Right atrium auricular region (tissue), 2 donors: ENCODE data around the gene HS3ST4. TPM values are rescaled to one million over a fixed set of nuclear protein-coding genes. Genes with fewer than 3 reads are reported as not detected.

Experiments
- DNase-seq: peaks from one replicate; pipeline ENCODE4 v3.0.0-alpha.2; 2019; ENCODE audit warnings: low spot score
- H3K27ac ChIP-seq, 2 donors: fragments of 200-600 bp; sonication (generic); 1 replicate in 1 of 2; 2 replicates in 1 of 2; pipeline ENCODE4 v1.5.1; 2016 to 2019
- H3K27me3 ChIP-seq, 2 donors: fragments of 200-600 bp; sonication (generic); one replicate each; pipeline versions ENCODE4 v1.5.1 to v1.6.0; 2017 to 2019
- H3K36me3 ChIP-seq: fragments of 200-600 bp; sonication (generic); one replicate; pipeline ENCODE4 v1.5.1; 2016
- H3K4me1 ChIP-seq, 2 donors: fragments of 200-600 bp; sonication (generic); one replicate each; pipeline versions ENCODE4 v1.5.1 to v1.6.0; 2017 to 2019
- H3K4me3 ChIP-seq, 2 donors: fragments of 200-600 bp; sonication (generic); 1 replicate in 1 of 2; 2 replicates in 1 of 2; pipeline ENCODE4 v1.5.1; 2017 to 2019; ENCODE audit warnings: mild to moderate bottlenecking in 1 of 2, moderate library complexity in 1 of 2
- H3K9me3 ChIP-seq, 2 donors: fragments of 200-600 bp; sonication (generic); one replicate each; pipeline ENCODE4 v1.5.1; 2019
- total RNA-seq, 2 donors: library from RNA; depleted of rRNA; stranded (reverse); fragments of >200 nt; gene quantifications; one replicate each; pipeline ENCODE4 v1.1.0, GENCODE V29; 2016
- TF ChIP-seq, protein P1 (sequence below), 2 donors: fragments of 200-600 bp; sonication (generic); IDR thresholded peaks; one replicate each; pipeline ENCODE4 v1.5.1; 2019; ENCODE audit warnings: antibody characterized with exemption in 2 of 2

Gene HS3ST4
- total RNA-seq, 2 donors from 2014 or later = not detected

DNA sequence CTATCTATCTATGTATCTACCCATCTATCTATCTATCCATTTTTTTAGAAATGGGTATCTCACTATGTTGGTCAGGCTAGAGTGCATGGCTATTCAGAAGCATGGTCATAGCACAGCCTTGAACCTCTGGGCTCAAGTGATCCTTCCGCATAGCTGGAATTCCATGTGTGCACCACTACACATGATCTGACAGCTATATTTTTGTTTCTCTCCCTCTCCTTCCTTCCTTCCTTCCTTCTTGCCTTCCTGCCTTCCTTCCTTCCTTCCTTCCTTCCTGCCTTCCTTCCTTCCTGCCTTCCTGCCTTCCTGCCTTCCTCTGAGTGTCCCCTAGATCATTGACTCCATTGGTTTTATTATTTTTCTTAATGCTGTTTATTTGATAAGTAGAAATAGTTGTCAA is 108.1 kb downstream of the HS3ST4 start:
- Histone ChIP-seq H3K27ac (no peak overlapping the region), H3K4me1 (no peaks in the 10 kb centered on the region), H3K9me3 (peaks cover 0 to 6% of the 10 kb centered on the region in 2 donors), H3K4me3 (no peak overlapping the region), H3K27me3 (no peaks in the 10 kb centered on the region), H3K36me3 (no peaks in the 10 kb centered on the region)
- TF ChIP-seq, protein P1, sequence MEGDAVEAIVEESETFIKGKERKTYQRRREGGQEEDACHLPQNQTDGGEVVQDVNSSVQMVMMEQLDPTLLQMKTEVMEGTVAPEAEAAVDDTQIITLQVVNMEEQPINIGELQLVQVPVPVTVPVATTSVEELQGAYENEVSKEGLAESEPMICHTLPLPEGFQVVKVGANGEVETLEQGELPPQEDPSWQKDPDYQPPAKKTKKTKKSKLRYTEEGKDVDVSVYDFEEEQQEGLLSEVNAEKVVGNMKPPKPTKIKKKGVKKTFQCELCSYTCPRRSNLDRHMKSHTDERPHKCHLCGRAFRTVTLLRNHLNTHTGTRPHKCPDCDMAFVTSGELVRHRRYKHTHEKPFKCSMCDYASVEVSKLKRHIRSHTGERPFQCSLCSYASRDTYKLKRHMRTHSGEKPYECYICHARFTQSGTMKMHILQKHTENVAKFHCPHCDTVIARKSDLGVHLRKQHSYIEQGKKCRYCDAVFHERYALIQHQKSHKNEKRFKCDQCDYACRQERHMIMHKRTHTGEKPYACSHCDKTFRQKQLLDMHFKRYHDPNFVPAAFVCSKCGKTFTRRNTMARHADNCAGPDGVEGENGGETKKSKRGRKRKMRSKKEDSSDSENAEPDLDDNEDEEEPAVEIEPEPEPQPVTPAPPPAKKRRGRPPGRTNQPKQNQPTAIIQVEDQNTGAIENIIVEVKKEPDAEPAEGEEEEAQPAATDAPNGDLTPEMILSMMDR (IDR thresholded peaks at IDR 0.05) = no peak
- DNase-seq = no peak

DNA sequence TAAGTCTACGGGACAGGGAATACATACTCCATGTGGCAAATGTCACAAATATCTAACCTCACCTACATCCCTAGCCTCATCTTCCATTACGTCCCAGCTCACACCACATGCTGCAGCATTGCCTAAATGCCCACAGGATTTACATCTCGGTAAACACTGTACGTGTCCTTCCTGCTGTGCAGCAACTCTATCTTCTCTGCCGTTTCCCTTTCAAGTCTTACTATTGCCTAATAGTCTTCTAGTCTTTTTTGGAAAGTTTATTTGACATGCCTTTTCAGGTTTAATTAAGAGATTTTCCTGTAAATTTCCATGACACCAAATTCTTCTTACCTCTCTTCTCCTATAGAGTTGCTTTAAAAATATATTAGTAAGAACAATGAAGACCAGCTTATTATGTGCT is 120.5 kb downstream of the HS3ST4 start:
- DNase-seq = no peak
- Histone ChIP-seq H3K36me3 (no peaks in the 10 kb centered on the region), H3K27me3 (no peaks in the 10 kb centered on the region), H3K9me3 (no peaks in the 10 kb centered on the region), H3K27ac (no peak overlapping the region), H3K4me3 (no peak overlapping the region), H3K4me1 (no peaks in the 10 kb centered on the region)
- TF ChIP-seq, protein P1 (IDR thresholded peaks at IDR 0.05) = no peak

DNA sequence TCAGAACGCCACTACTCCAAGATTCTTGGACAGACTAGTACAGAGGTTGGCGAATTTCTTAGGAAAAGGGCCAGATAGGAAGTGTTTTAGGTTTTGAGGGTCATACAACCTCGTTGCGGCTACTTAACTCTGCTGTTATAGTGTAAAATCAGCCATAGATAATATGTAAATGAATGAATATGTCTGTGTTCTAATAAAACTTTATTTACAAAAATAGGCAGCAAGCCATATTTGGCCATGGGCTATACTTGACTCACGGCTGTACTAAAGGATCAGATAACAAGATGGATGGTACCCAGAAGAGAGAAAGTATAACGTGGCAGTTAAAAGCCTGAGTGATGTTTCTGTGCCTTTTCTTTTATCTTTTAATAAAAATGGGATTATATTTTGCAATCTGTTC is 125.5 kb downstream of the HS3ST4 start:
- Histone ChIP-seq H3K27me3 (no peaks in the 10 kb centered on the region), H3K4me3 (no peak overlapping the region), H3K36me3 (no peaks in the 10 kb centered on the region), H3K9me3 (no peaks in the 10 kb centered on the region), H3K27ac (no peak overlapping the region), H3K4me1 (no peaks in the 10 kb centered on the region)
- TF ChIP-seq, protein P1 (IDR thresholded peaks at IDR 0.05) = no peak
- DNase-seq = no peak

DNA sequence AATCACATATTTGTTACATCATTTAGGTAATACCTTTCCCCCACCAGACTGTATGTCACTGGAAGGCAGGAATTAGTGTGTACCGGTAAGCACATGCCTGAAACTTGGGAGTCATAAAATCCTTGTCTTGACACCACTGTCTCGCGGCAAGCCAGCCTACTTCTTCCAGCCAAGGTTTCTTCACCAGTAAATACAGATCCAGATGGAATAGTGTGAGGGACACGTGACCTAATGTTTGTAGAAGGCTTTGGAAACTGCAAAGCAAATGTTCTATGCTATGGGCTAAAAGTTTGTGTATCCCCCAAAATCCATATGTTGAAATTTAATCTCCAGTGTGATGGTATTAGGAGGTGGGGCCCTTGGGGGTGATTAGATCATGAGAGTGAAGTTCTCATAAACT is 126.1 kb downstream of the HS3ST4 start:
- Histone ChIP-seq H3K4me3 (no peak overlapping the region), H3K9me3 (no peaks in the 10 kb centered on the region), H3K27ac (no peak overlapping the region), H3K27me3 (no peaks in the 10 kb centered on the region), H3K36me3 (no peaks in the 10 kb centered on the region), H3K4me1 (no peaks in the 10 kb centered on the region)
- TF ChIP-seq, protein P1 (IDR thresholded peaks at IDR 0.05) = no peak
- DNase-seq = no peak

DNA sequence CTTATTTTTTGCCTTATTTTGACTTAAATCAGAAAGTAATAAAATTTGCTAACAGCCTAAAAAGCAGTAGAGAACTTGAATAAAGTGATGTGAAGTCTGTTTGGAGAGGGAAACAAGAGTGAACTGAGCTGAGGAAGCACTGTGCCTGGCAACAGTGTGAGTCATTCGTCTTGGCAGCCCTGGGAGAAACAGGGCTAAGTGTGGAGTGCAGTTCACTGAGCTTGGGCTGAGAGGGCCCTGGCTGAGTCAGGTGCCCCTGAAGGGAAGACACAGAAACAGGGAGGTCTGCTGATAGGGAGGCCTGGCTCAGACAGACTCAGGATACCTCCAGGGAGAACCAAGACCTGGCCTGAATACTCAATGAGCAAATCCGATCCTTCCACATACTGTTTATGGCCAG is 132.1 kb downstream of the HS3ST4 start:
- no peak overlapping the region for H3K4me3 ChIP-seq
- no peaks in the 10 kb centered on the region for H3K36me3 ChIP-seq
- no peaks in the 10 kb centered on the region for H3K4me1 ChIP-seq
- TF ChIP-seq, protein P1 (IDR thresholded peaks at IDR 0.05) = no peak
- H3K9me3 ChIP-seq = no peaks in the 10 kb centered on the region
- no peaks in the 10 kb centered on the region for H3K27me3 ChIP-seq
- no peak overlapping the region for H3K27ac ChIP-seq
- no peak for DNase-seq

DNA sequence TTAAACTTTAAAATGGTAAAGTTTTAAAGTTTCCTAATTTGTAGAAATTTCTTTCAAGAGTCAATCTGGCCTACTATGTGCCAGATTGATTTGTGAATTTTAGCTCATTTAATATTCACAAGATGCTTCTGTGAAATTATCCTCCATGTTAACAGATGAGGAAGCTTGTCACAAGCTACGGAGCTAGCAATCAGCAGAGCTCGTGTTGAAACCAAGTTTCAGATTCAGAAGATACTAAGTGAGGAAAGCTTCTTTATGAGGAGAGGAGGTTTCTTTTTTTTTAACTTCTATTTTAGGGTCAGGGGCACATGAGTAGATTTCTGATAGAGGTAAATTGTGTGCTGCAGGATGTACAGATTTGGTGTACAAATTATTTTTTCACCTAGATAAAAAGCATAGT is 135.9 kb downstream of the HS3ST4 start:
- Histone ChIP-seq H3K27me3 (no peaks in the 10 kb centered on the region), H3K4me1 (no peaks in the 10 kb centered on the region), H3K27ac (no peak overlapping the region), H3K36me3 (no peaks in the 10 kb centered on the region), H3K4me3 (no peak overlapping the region), H3K9me3 (no peaks in the 10 kb centered on the region)
- TF ChIP-seq, protein P1 (IDR thresholded peaks at IDR 0.05) = no peak
- no peak for DNase-seq
